Mucosa of descending colon (tissue), 3 donors: ENCODE data around the gene MNDA. TPM values are rescaled to one million over a fixed set of nuclear protein-coding genes. Genes with fewer than 3 reads are reported as not detected.
A peak's percentile ranks its signal among the peaks of the same experiment; 100 is the strongest.

ENCODE experiments used
- ATAC-seq: fragments of 200-7000 bp; cut with Tn5 transposase; one replicate; pipeline ENCODE4 v1.9.1; 2020; ENCODE audit warnings: mild to moderate bottlenecking, moderate library complexity
- DNase-seq, 3 donors: peaks; one replicate each; pipeline ENCODE4 v3.0.0-alpha.2; 2020
- H3K36me3 ChIP-seq: fragments of 200-600 bp; one replicate; pipeline ENCODE4 v1.8.0; 2021; ENCODE audit warnings: low read depth, mild to moderate bottlenecking
- H3K4me1 ChIP-seq: fragments of 200-600 bp; one replicate; pipeline ENCODE4 v1.8.0; 2021; ENCODE audit warnings: low read depth, mild to moderate bottlenecking
- H3K4me3 ChIP-seq: fragments of 200-600 bp; one replicate; pipeline ENCODE4 v1.8.0; 2021; ENCODE audit warnings: mild to moderate bottlenecking
- H3K9me3 ChIP-seq: fragments of 200-600 bp; one replicate; pipeline ENCODE4 v1.8.0; 2021; ENCODE audit warnings: mild to moderate bottlenecking
- intact Hi-C, 2 donors: fragments of 100-400 bp; cut with DNase I in 1 of 2; cut with micrococcal nuclease in 1 of 2; formaldehyde crosslinking; loops; one replicate each; pipeline versions ENCODE4 v1.11.0 to v1.11.1; 2022; cut with DNase I, micrococcal nuclease
- total RNA-seq, 3 donors: library from RNA; stranded (reverse); fragmentation: NEBNext Ultra II Directional in 2 of 3; extraction: Animal tissue kit (Norgen Biotek cat#: 25700) in 2 of 3; gene quantifications; one replicate each; pipeline versions ENCODE4 v1.2.1 to v1.2.4, GENCODE V29; 2021 to 2023
- TF ChIP-seq, protein P1 (sequence below): fragments of 200-600 bp; IDR thresholded peaks from one replicate; pipeline ENCODE4 v1.8.0; 2022; ENCODE audit warnings: antibody characterized with exemption, mild to moderate bottlenecking
- donor health status: DM: no; HTN: no; CAD: no; lungs with moderate emphysema.
- donor health status: DM: no; HTN: no; CAD: no.
- donor health status: DM: no; HTN: yes; CAD: no.

The MNDA gene
- total RNA-seq, 3 donors from 2014 or later, result 1.2 to 5.7 (median 3.8) TPM

- H3K36me3 ChIP-seq, result no peaks in the 10 kb centered on the region
- DNase-seq, result no peak
- no peak for ATAC-seq
- intact Hi-C loops, result no loop called here
- H3K9me3 ChIP-seq, result no peaks in the 10 kb centered on the region
- no peaks in the 10 kb centered on the region for H3K4me1 ChIP-seq
- TF ChIP-seq, protein P1, sequence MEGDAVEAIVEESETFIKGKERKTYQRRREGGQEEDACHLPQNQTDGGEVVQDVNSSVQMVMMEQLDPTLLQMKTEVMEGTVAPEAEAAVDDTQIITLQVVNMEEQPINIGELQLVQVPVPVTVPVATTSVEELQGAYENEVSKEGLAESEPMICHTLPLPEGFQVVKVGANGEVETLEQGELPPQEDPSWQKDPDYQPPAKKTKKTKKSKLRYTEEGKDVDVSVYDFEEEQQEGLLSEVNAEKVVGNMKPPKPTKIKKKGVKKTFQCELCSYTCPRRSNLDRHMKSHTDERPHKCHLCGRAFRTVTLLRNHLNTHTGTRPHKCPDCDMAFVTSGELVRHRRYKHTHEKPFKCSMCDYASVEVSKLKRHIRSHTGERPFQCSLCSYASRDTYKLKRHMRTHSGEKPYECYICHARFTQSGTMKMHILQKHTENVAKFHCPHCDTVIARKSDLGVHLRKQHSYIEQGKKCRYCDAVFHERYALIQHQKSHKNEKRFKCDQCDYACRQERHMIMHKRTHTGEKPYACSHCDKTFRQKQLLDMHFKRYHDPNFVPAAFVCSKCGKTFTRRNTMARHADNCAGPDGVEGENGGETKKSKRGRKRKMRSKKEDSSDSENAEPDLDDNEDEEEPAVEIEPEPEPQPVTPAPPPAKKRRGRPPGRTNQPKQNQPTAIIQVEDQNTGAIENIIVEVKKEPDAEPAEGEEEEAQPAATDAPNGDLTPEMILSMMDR, result no peak
- H3K4me3 ChIP-seq, result no peak overlapping the region
Measured at GRCh38 chr1:158810311-158810710, 20.8 kb upstream of the MNDA start.

DNA sequence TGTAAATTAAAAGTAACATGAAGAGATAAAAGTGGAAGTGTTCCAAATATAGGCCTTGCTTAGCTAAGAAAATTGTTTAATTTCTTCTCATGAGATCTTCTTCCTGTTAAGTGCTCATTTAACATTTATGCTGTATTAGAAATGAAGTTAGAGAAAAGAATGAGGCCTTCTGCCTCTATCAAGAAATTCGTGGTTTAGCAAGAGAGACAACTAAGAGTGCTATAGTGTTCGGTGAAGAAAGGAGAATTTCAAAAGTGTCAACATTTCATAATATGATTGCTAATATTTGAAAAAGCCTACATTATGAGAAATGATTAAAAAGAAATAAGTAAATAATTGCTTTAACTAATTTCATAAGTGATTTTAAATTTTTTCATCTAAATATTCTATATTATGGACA is 18.8 kb upstream of the MNDA start:
- TF ChIP-seq, protein P1, result no peak
- no peaks in the 10 kb centered on the region for H3K9me3 ChIP-seq
- H3K4me1 ChIP-seq, result no peaks in the 10 kb centered on the region
- H3K4me3 ChIP-seq, result no peak overlapping the region
- intact Hi-C loops, result no loop called here
- DNase-seq (no peak), ATAC-seq (no peak)
- H3K36me3 ChIP-seq, result no peaks in the 10 kb centered on the region

DNA sequence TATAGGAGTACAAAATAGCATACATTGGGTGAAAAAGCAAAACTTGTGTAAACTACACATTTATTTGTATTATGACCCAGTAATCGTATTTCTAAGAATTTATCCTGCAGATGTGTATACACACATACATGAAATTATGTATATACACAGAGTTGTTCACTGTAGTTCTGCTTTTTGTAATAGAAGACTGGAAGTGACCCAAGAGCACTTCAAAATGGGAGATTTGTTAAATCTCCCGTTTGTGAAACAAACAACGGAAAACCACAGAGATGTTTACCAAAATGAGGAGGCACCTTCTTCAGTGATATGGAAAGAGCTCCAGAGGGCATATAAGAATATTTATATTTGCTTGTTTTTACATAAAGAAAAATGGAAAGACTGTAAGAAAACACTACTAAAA is 18.0 kb upstream of the MNDA start:
- TF ChIP-seq, protein P1, result no peak
- DNase-seq (no peak), ATAC-seq (no peak)
- intact Hi-C loops, result no loop called here
- Histone ChIP-seq H3K4me1 (no peaks in the 10 kb centered on the region), H3K9me3 (no peaks in the 10 kb centered on the region), H3K4me3 (no peak overlapping the region), H3K36me3 (no peaks in the 10 kb centered on the region)

GRCh38 chr1:158814970-158815369 is 16.2 kb upstream of the MNDA start:
- H3K4me3 ChIP-seq, result no peak overlapping the region
- ATAC-seq, result no peak
- no peaks in the 10 kb centered on the region for H3K9me3 ChIP-seq
- intact Hi-C loops, result no loop called here
- no peaks in the 10 kb centered on the region for H3K36me3 ChIP-seq
- H3K4me1 ChIP-seq, result no peaks in the 10 kb centered on the region
- TF ChIP-seq, protein P1, result no peak
- DNase-seq, result no peak

GRCh38 chr1:158818560-158818959 is 12.6 kb upstream of the MNDA start:
- DNase-seq, result no peak
- ATAC-seq, result peak; percentile 54

More at GRCh38 chr1:158818560-158818959, 12.6 kb upstream of the MNDA start:
- Histone ChIP-seq H3K36me3 (no peaks in the 10 kb centered on the region), H3K4me3 (no peak overlapping the region), H3K4me1 (no peaks in the 10 kb centered on the region), H3K9me3 (peaks cover 4% of the 10 kb centered on the region)
- TF ChIP-seq, protein P1, result no peak
- intact Hi-C loops, result no loop called here
